HCT116 (cell line): ENCODE data around the gene SIVA1. TPM values are rescaled to one million over a fixed set of nuclear protein-coding genes. Genes with fewer than 3 reads are reported as not detected.

ENCODE experiments used
- ATAC-seq: fragments of 200-7000 bp; cut with Tn5 transposase; 2 replicates; pipeline ENCODE4 v1.9.1; 2020; ENCODE audit warnings: mild to moderate bottlenecking, moderate library complexity
- BruUV-seq: library from RNA; stranded (reverse); fragments of 400-500 nt; replicated peaks from 2 replicates; lab custom pipeline; 2021; lab: Mats Ljungman, UMichigan
- CTCF ChIA-PET: fragments of 300-600 bp; sonication (Branson Sonifier 250); formaldehyde crosslinking; loops from one replicate; lab custom pipeline; 2021; ENCODE audit warnings: antibody characterized with exemption; lab: Charles Lee
- POLR2A ChIA-PET: fragments of 300-600, 350-600 bp; sonication (Branson Sonifier 250); formaldehyde crosslinking; loops from one replicate; lab custom pipeline; 2021; ENCODE audit warnings: antibody characterized with exemption; lab: Charles Lee
- RAD21 ChIA-PET, 2 experiments: fragments of 300-600 bp; sonication (Branson Sonifier 250); formaldehyde crosslinking; loops; one replicate each; lab custom pipeline; 2023; ENCODE audit warnings: low total read pairs in 2 of 2; ENCODE audit not compliant: uncharacterized antibody in 2 of 2, unreplicated experiment in 2 of 2, low non-redundant PET in 1 of 2; lab: Charles Lee
- DNase-seq: peaks from one replicate; pipeline ENCODE4 v3.0.0-alpha.2; 2010; ENCODE audit warnings: low read depth, low spot score
- H2AFZ ChIP-seq: fragments of 200-600 bp; shearing (Covaris generic), sonication (generic); 2 replicates; pipeline ENCODE4 v1.6.1; 2017; ENCODE audit warnings: low read depth, mixed run types, mixed read lengths, antibody characterized with exemption, low read length; ENCODE audit not compliant: poor library complexity, severe bottlenecking
- H3K27ac ChIP-seq: 2 replicates; pipeline ENCODE4 v1.5.1; 2012; ENCODE audit warnings: low read depth, low read length
- H3K27me3 ChIP-seq: fragments of 200-600 bp; sonication (generic); 2 replicates; pipeline ENCODE4 v1.6.1; 2016; ENCODE audit warnings: mixed run types, low read length, mixed read lengths; ENCODE audit not compliant: insufficient read depth
- H3K36me3 ChIP-seq, 2 experiments: fragments of 200-500 bp in 1 of 2; fragments of 200-600 bp in 1 of 2; sonication (Bioruptor generic) in 1 of 2; sonication (generic) in 1 of 2; 2 replicates each; pipeline versions ENCODE4 v1.5.1 to v1.6.1; 2014 to 2016; ENCODE audit warnings: low read length in 2 of 2, inconsistent platforms in 1 of 2, mixed read lengths in 1 of 2, mixed run types in 1 of 2; ENCODE audit not compliant: insufficient read depth in 2 of 2, control insufficient read depth in 1 of 2
- H3K4me1 ChIP-seq, 2 experiments: fragments of 200-600 bp in 1 of 2; sonication (generic) in 1 of 2; 2 replicates each; pipeline versions ENCODE4 v1.5.1 to v1.6.1; 2012 to 2017; ENCODE audit warnings: low read length in 2 of 2, inconsistent platforms in 1 of 2, mild to moderate bottlenecking in 1 of 2, mixed read lengths in 1 of 2, mixed run types in 1 of 2, moderate library complexity in 1 of 2; ENCODE audit not compliant: insufficient read depth in 2 of 2, control insufficient read depth in 1 of 2
- H3K4me2 ChIP-seq: fragments of 200-600 bp; sonication (generic); 2 replicates; pipeline ENCODE4 v1.6.1; 2017; ENCODE audit warnings: mixed run types, low read length, mixed read lengths
- H3K4me3 ChIP-seq, 2 experiments: fragments of 200-600 bp in 1 of 2; sonication (generic) in 1 of 2; replicated peaks in 1 of 2; 2 replicates each; pipeline ENCODE4 v1.5.1; 2011 to 2016; ENCODE audit warnings: low read length in 2 of 2, control low read depth in 1 of 2, low read depth in 1 of 2, mild to moderate bottlenecking in 1 of 2, mixed read lengths in 1 of 2, mixed run types in 1 of 2
- H3K79me2 ChIP-seq: fragments of 200-600 bp; sonication (generic); 2 replicates; pipeline ENCODE4 v1.6.1; 2017; ENCODE audit warnings: mild to moderate bottlenecking, mixed run types, low read length, moderate library complexity, mixed read lengths; ENCODE audit not compliant: insufficient read depth
- H3K9ac ChIP-seq: fragments of 200-600 bp; sonication (generic); 2 replicates; pipeline ENCODE4 v1.6.1; 2016; ENCODE audit warnings: low read length, mixed read lengths
- H3K9me2 ChIP-seq: fragments of 200-600 bp; sonication (generic), shearing (Covaris generic); 2 replicates; pipeline ENCODE4 v1.6.1; 2017; ENCODE audit warnings: mixed run types, mild to moderate bottlenecking, moderate library complexity; ENCODE audit not compliant: insufficient read depth
- H3K9me3 ChIP-seq, 2 experiments: fragments of 200-500 bp in 1 of 2; fragments of 200-600 bp in 1 of 2; sonication (Bioruptor generic) in 1 of 2; sonication (generic) in 1 of 2; 2 replicates each; pipeline ENCODE4 v1.6.1; 2014 to 2017; ENCODE audit warnings: low read length in 2 of 2, mixed read lengths in 2 of 2, inconsistent platforms in 1 of 2, low read depth in 1 of 2, mild to moderate bottlenecking in 1 of 2, mixed run types in 1 of 2, moderate library complexity in 1 of 2; ENCODE audit not compliant: control insufficient read depth in 1 of 2, insufficient read depth in 1 of 2
- H4K20me1 ChIP-seq: fragments of 200-600 bp; sonication (generic), shearing (Covaris generic); 2 replicates; pipeline ENCODE4 v1.6.1; 2017; ENCODE audit warnings: mixed run types, mild to moderate bottlenecking, moderate library complexity; ENCODE audit not compliant: insufficient read depth
- CEBPB ChIP-seq: IDR thresholded peaks from 2 replicates; pipeline ENCODE4 v1.6.1; 2012; ENCODE audit warnings: low read depth
- EZH2phosphoT487 ChIP-seq: fragments of 200-600 bp; IDR thresholded peaks from 2 replicates; pipeline ENCODE4 v1.6.1; 2018; ENCODE audit warnings: antibody characterized with exemption, borderline replicate concordance
- intact Hi-C: fragments of 100-400 bp; cut with micrococcal nuclease; formaldehyde crosslinking; loops from 2 replicates; pipeline ENCODE4 v1.10.0; 2022
- total RNA-seq: library from RNA; stranded (reverse); gene quantifications from one replicate; pipeline ENCODE4 v1.2.1, GENCODE V29; 2021; ENCODE audit not compliant: unreplicated experiment
- TF ChIP-seq, protein P1 (sequence below): IDR thresholded peaks from 2 replicates; pipeline ENCODE4 v1.6.1; 2012

The SIVA1 gene
- total RNA-seq, 1 experiment from 2014 or later: 141 TPM

DNA sequence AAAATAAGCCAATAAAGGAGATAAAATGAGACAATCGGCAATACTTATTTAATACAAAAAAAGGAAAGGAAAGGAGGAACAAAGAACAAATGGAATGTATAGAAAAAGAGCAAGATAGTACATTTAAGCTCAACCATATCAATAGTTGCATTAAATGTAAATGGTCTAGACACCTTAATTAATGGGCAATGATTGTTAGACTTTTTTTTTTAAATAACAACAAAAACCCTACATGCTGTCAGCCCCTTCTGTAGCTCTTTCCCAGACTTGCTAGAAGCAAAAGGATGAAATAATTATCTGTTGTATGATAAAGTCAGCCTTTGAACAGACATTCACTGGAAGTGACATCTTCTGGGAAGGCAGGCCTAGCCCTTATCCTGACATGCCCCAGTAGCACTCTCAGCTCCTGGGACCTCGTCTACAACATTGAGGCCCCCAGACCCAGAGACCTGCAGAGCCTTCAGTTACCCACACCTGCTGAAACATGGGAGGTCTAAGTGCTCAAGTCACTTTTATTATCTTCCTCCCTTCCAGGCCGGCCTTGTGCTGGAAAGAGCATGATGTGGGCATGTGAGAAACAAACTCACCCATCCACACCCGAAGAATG is 13.4 kb downstream of the SIVA1 start:
- no peaks in the 10 kb centered on the region for H3K79me2 ChIP-seq
- no peak for DNase-seq
- TF ChIP-seq, protein P1, sequence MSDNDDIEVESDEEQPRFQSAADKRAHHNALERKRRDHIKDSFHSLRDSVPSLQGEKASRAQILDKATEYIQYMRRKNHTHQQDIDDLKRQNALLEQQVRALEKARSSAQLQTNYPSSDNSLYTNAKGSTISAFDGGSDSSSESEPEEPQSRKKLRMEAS: no peak
- TF ChIP-seq CEBPB: no peak
- intact Hi-C loops: no loop called here
- no peak overlapping the region for H3K4me3 ChIP-seq
- H3K9me2 ChIP-seq: no peaks in the 10 kb centered on the region
- POLR2A ChIA-PET: interaction anchor here (1.1 kb wide), 1 partner anchor 13 kb away, joined by 3 read pairs; the partner anchor contains the start of gene SIVA1
- H3K4me2 ChIP-seq: no peak overlapping the region
- no TSS peak for BruUV-seq
- CTCF ChIA-PET: interaction anchor here (0.8 to 1.6 kb wide), 2 partner anchors 13 to 60 kb away, joined by 3 to 6 read pairs; partner anchors contain the start of gene SIVA1
- H3K36me3 ChIP-seq: peaks cover 0 to 11% of the 10 kb centered on the region in 2 experiments; a peak in 3 of 4 replicates
- ATAC-seq: no peak
- no peak overlapping the region for H2AFZ ChIP-seq
- no peak overlapping the region for H3K27ac ChIP-seq
- H4K20me1 ChIP-seq: no peaks in the 10 kb centered on the region
- H3K9me3 ChIP-seq: peaks cover 0 to 4% of the 10 kb centered on the region in 2 experiments; a peak in 2 of 4 replicates
- no peaks in the 10 kb centered on the region for H3K27me3 ChIP-seq
- H3K9ac ChIP-seq: no peak overlapping the region
- RAD21 ChIA-PET: interaction anchor here in 1 of 2 experiments (0.6 kb wide), 1 partner anchor 61 kb away, joined by 4 read pairs; no protein-coding TSS in a partner anchor
- peaks cover 3 to 9% of the 10 kb centered on the region in 2 experiments; a peak in 3 of 4 replicates for H3K4me1 ChIP-seq

DNA sequence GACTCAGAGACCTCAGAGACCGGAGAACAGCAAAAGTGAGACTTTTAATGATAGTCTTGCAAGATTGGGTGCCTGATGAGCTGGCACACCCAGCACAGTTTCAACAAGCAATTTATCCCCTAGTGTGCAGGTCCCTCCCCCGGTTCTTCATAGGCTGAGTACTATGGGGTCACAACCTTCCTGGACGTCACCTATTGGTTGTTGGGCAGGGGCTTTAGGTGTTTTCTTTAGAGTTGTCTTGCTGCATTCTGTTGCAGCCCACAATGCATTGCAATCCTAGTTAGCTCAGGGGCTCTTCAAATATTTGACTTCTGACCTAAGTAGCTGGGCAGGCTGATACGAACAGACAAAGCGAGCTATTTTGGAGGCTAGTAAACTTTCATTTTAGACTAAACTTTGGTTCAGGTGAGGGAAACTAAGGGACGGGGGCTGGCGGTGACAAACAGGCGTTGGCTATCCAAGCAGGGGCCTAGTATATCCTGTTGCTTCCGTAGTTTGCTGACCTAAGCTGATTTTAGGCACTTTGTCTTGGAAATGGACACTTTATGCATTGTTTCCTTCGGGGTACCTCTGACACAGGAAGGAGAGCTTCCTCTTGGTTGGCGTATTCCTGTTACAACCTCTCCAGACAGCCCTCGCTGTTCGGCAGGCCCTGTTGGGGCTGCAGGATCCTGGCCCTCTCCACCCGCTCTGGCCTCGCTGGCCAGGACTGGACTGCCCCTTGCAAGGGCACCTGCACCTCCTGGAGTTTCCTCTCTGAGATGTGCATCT is 14.1 kb downstream of the SIVA1 start:
- no peak overlapping the region for H2AFZ ChIP-seq
- H3K27me3 ChIP-seq: no peaks in the 10 kb centered on the region
- TF ChIP-seq EZH2phosphoT487: no peak
- TF ChIP-seq, all 23 proteins: peak for 0
- Histone ChIP-seq H3K27ac (no peak overlapping the region), H3K4me2 (no peak overlapping the region), H3K9me3 (peaks cover 0 to 11% of the 10 kb centered on the region in 2 experiments; a peak in 2 of 4 replicates), H3K36me3 (peaks cover 0 to 18% of the 10 kb centered on the region in 2 experiments; a peak in 3 of 4 replicates), H3K9me2 (no peaks in the 10 kb centered on the region), H3K4me3 (no peak overlapping the region), H3K79me2 (no peaks in the 10 kb centered on the region), H3K9ac (no peak overlapping the region), H3K4me1 (peaks cover 3 to 9% of the 10 kb centered on the region in 2 experiments; a peak in 3 of 4 replicates), H4K20me1 (no peaks in the 10 kb centered on the region)
- ChIA-PET RAD21 (interaction anchor here in 1 of 2 experiments (0.6 kb wide), 1 partner anchor 270 kb away, joined by 5 read pairs; no protein-coding TSS in a partner anchor), CTCF (interaction anchor here (0.8 to 1.6 kb wide), 2 partner anchors 14 to 60 kb away, joined by 3 to 6 read pairs; partner anchors contain the start of gene SIVA1), POLR2A (interaction anchor here (1.1 kb wide), 1 partner anchor 14 kb away, joined by 3 read pairs; the partner anchor contains the start of gene SIVA1)
- DNase-seq: no peak
- ATAC-seq: no peak
- no TSS peak for BruUV-seq
- intact Hi-C loops: no loop called here
